ENCODE data around the gene TK1.
A peak's percentile ranks its signal among the peaks of the same experiment; 100 is the strongest.
"Not testable (repeated sequence)": the region's sequence is repeated elsewhere in the genome, so short reads cannot be mapped to it uniquely, and the experiment has no call there.

Gene TK1

GRCh38 chr17:78148286-78149016 is 38.4 kb downstream of the TK1 start:
- DNase-seq (ENCODE audit: low spot score) = no peak

GRCh38 chr17:78147315-78147998 is 39.4 kb downstream of the TK1 start:
- DNase-seq (ENCODE audit: low spot score) = no peak

- no peak for DNase-seq (ENCODE audit: low spot score)
Observed at GRCh38 chr17:78146881-78147280, 40.0 kb downstream of the TK1 start.

- no peak for DNase-seq (ENCODE audit: low spot score)
Observed at GRCh38 chr17:78146471-78146869, 40.4 kb downstream of the TK1 start.

- DNase-seq (ENCODE audit: low spot score) = no peak
Observed at GRCh38 chr17:78144736-78145641, 41.9 kb downstream of the TK1 start.

- DNase-seq (ENCODE audit: low spot score) = no peak
Observed at GRCh38 chr17:78144147-78144719, 42.6 kb downstream of the TK1 start.

GRCh38 chr17:78143214-78144146 is 43.4 kb downstream of the TK1 start:
- no peak for DNase-seq (ENCODE audit: low spot score)

- DNase-seq (ENCODE audit: low spot score) = no peak
Observed at GRCh38 chr17:78142119-78142861, 44.6 kb downstream of the TK1 start.

- no peak for DNase-seq (ENCODE audit: low spot score)
Observed at GRCh38 chr17:78141437-78142118, 45.3 kb downstream of the TK1 start.

- DNase-seq (ENCODE audit: low spot score) = peak; percentile 95
Observed at GRCh38 chr17:78140169-78141051, 46.4 kb downstream of the TK1 start.

GRCh38 chr17:78139861-78140168 is 47.0 kb downstream of the TK1 start:
- DNase-seq (ENCODE audit: low spot score) = not testable (repeated sequence)

GRCh38 chr17:78138204-78139060 is 48.4 kb downstream of the TK1 start:
- no peak for DNase-seq (ENCODE audit: low spot score)

GRCh38 chr17:78137392-78138203 is 49.3 kb downstream of the TK1 start:
- DNase-seq (ENCODE audit: low spot score) = no peak

GRCh38 chr17:78135858-78136500 is 50.9 kb downstream of the TK1 start:
- DNase-seq (ENCODE audit: low spot score) = no peak

- no peak for DNase-seq (ENCODE audit: low spot score)
Observed at GRCh38 chr17:78134899-78135385, 51.9 kb downstream of the TK1 start.

Measured in HuH-7 (cell line).